ENCODE measurements around the gene TSC22D2.

DNA sequence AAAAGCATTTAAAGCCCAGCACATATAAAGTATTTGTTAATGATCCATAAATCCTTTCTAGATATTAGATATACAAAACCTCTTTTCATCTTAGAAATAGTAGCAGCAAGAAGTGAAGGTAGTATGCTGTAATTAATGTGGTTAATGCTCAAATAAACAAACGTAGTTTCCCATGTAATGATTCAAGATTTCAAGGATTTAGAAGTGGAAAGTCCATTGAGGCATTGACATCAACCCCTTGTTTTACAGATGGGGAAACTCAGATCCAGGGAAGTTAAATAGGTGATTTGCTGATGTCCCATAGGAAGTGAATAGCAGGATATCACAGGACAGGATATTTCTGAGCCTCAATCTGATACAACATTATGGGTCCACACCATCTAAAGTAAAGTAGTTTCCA, 47.2 kb downstream of the TSC22D2 start:
- no peak for TF ChIP-seq YY1 (IDR thresholded peaks at IDR 0.05; ENCODE audit: low read depth, low read length)
- TF ChIP-seq EZH2 (IDR thresholded peaks at IDR 0.05; ENCODE audit: low read depth, low read length, severe bottlenecking): no peak
- no peak for TF ChIP-seq POLR2A (IDR thresholded peaks at IDR 0.05; ENCODE audit: control extremely low read depth in 1 of 2, low read depth in 2 of 2, low read length in 2 of 2)
- no peak for TF ChIP-seq POLR2AphosphoS5 (IDR thresholded peaks at IDR 0.05; ENCODE audit: low read depth, low read length)
- TF ChIP-seq, protein P1, sequence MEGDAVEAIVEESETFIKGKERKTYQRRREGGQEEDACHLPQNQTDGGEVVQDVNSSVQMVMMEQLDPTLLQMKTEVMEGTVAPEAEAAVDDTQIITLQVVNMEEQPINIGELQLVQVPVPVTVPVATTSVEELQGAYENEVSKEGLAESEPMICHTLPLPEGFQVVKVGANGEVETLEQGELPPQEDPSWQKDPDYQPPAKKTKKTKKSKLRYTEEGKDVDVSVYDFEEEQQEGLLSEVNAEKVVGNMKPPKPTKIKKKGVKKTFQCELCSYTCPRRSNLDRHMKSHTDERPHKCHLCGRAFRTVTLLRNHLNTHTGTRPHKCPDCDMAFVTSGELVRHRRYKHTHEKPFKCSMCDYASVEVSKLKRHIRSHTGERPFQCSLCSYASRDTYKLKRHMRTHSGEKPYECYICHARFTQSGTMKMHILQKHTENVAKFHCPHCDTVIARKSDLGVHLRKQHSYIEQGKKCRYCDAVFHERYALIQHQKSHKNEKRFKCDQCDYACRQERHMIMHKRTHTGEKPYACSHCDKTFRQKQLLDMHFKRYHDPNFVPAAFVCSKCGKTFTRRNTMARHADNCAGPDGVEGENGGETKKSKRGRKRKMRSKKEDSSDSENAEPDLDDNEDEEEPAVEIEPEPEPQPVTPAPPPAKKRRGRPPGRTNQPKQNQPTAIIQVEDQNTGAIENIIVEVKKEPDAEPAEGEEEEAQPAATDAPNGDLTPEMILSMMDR (IDR thresholded peaks at IDR 0.05; ENCODE audit: control extremely low read depth in 1 of 3, insufficient read depth in 1 of 3, low read depth in 1 of 3, low read length in 3 of 3): no peak
- TF ChIP-seq BACH1 (IDR thresholded peaks at IDR 0.05; ENCODE audit: low read length): no peak
- TF ChIP-seq ZNF274 (IDR thresholded peaks at IDR 0.05; ENCODE audit: borderline replicate concordance, extremely low read depth, low read length): no peak
- no peak for TF ChIP-seq KDM4A (IDR thresholded peaks at IDR 0.05; ENCODE audit: low read depth, low read length, severe bottlenecking)
- TF ChIP-seq SP1 (IDR thresholded peaks at IDR 0.05; ENCODE audit: low read depth, low read length): no peak
- TF ChIP-seq, protein P2, sequence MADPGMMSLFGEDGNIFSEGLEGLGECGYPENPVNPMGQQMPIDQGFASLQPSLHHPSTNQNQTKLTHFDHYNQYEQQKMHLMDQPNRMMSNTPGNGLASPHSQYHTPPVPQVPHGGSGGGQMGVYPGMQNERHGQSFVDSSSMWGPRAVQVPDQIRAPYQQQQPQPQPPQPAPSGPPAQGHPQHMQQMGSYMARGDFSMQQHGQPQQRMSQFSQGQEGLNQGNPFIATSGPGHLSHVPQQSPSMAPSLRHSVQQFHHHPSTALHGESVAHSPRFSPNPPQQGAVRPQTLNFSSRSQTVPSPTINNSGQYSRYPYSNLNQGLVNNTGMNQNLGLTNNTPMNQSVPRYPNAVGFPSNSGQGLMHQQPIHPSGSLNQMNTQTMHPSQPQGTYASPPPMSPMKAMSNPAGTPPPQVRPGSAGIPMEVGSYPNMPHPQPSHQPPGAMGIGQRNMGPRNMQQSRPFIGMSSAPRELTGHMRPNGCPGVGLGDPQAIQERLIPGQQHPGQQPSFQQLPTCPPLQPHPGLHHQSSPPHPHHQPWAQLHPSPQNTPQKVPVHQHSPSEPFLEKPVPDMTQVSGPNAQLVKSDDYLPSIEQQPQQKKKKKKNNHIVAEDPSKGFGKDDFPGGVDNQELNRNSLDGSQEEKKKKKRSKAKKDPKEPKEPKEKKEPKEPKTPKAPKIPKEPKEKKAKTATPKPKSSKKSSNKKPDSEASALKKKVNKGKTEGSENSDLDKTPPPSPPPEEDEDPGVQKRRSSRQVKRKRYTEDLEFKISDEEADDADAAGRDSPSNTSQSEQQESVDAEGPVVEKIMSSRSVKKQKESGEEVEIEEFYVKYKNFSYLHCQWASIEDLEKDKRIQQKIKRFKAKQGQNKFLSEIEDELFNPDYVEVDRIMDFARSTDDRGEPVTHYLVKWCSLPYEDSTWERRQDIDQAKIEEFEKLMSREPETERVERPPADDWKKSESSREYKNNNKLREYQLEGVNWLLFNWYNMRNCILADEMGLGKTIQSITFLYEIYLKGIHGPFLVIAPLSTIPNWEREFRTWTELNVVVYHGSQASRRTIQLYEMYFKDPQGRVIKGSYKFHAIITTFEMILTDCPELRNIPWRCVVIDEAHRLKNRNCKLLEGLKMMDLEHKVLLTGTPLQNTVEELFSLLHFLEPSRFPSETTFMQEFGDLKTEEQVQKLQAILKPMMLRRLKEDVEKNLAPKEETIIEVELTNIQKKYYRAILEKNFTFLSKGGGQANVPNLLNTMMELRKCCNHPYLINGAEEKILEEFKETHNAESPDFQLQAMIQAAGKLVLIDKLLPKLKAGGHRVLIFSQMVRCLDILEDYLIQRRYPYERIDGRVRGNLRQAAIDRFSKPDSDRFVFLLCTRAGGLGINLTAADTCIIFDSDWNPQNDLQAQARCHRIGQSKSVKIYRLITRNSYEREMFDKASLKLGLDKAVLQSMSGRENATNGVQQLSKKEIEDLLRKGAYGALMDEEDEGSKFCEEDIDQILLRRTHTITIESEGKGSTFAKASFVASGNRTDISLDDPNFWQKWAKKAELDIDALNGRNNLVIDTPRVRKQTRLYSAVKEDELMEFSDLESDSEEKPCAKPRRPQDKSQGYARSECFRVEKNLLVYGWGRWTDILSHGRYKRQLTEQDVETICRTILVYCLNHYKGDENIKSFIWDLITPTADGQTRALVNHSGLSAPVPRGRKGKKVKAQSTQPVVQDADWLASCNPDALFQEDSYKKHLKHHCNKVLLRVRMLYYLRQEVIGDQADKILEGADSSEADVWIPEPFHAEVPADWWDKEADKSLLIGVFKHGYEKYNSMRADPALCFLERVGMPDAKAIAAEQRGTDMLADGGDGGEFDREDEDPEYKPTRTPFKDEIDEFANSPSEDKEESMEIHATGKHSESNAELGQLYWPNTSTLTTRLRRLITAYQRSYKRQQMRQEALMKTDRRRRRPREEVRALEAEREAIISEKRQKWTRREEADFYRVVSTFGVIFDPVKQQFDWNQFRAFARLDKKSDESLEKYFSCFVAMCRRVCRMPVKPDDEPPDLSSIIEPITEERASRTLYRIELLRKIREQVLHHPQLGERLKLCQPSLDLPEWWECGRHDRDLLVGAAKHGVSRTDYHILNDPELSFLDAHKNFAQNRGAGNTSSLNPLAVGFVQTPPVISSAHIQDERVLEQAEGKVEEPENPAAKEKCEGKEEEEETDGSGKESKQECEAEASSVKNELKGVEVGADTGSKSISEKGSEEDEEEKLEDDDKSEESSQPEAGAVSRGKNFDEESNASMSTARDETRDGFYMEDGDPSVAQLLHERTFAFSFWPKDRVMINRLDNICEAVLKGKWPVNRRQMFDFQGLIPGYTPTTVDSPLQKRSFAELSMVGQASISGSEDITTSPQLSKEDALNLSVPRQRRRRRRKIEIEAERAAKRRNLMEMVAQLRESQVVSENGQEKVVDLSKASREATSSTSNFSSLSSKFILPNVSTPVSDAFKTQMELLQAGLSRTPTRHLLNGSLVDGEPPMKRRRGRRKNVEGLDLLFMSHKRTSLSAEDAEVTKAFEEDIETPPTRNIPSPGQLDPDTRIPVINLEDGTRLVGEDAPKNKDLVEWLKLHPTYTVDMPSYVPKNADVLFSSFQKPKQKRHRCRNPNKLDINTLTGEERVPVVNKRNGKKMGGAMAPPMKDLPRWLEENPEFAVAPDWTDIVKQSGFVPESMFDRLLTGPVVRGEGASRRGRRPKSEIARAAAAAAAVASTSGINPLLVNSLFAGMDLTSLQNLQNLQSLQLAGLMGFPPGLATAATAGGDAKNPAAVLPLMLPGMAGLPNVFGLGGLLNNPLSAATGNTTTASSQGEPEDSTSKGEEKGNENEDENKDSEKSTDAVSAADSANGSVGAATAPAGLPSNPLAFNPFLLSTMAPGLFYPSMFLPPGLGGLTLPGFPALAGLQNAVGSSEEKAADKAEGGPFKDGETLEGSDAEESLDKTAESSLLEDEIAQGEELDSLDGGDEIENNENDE (IDR thresholded peaks at IDR 0.05; ENCODE audit: insufficient replicate concordance, low read length): no peak
- no peak for TF ChIP-seq TAF7 (optimal IDR thresholded peaks at IDR 0.05; ENCODE audit: borderline replicate concordance, low read depth, low read length)

Measured in H1 (cell line).